HL-60 (cell line): Measurements from ENCODE around the gene DYTN.

Experiments
- DNase-seq, 2 experiments: peaks; one replicate each; pipeline ENCODE4 v3.0.0-alpha.2; 2010 to 2020; ENCODE audit warnings: low read depth in 1 of 2, low spot score in 1 of 2
- H3K27ac ChIP-seq: fragments of 250-450 bp; sonication (Bioruptor Pico); replicated peaks from 2 replicates; pipeline ENCODE4 v1.5.1; 2020; ENCODE audit warnings: mild to moderate bottlenecking, moderate library complexity
- H3K27me3 ChIP-seq: fragments of 250-450 bp; sonication (Bioruptor Pico); 2 replicates; pipeline ENCODE4 v1.5.1; 2021; ENCODE audit warnings: mild to moderate bottlenecking, moderate library complexity; ENCODE audit not compliant: insufficient read depth, poor library complexity, severe bottlenecking
- H3K4me3 ChIP-seq: replicated peaks from 2 replicates; pipeline ENCODE4 v1.5.1; 2011; ENCODE audit warnings: mild to moderate bottlenecking, control low read depth, low read length; ENCODE audit not compliant: insufficient read depth
- CTCF ChIP-seq: IDR thresholded peaks from one replicate; pipeline ENCODE4 v1.5.1; 2011; ENCODE audit warnings: low read length, control low read depth, inconsistent platforms; ENCODE audit not compliant: insufficient read depth
- GABPA ChIP-seq: IDR thresholded peaks from 2 replicates; pipeline ENCODE4 v1.6.1; 2012; ENCODE audit warnings: low read depth
- POLR2AphosphoS5 ChIP-seq: IDR thresholded peaks from 2 replicates; pipeline ENCODE4 v1.6.1; 2012; ENCODE audit warnings: low read depth
- REST ChIP-seq: IDR thresholded peaks from 2 replicates; pipeline ENCODE4 v1.6.1; 2012; ENCODE audit warnings: low read depth; ENCODE audit not compliant: insufficient replicate concordance
- SPI1 ChIP-seq: IDR thresholded peaks from 2 replicates; pipeline ENCODE4 v1.6.1; 2012; ENCODE audit warnings: low read depth, mild to moderate bottlenecking, borderline replicate concordance

DYTN gene

GRCh38 chr2:206641226-206641625 lies 77.0 kb downstream of the DYTN start:
- H3K27me3 ChIP-seq, result no peaks in the 10 kb centered on the region
- no peak overlapping the region for H3K4me3 ChIP-seq
- DNase-seq, result no peak
- H3K27ac ChIP-seq, result no peak overlapping the region
- no peak for TF ChIP-seq SPI1
- no peak for TF ChIP-seq POLR2AphosphoS5
- TF ChIP-seq CTCF, result no peak
- TF ChIP-seq REST, result no peak
- no peak for TF ChIP-seq GABPA

DNA sequence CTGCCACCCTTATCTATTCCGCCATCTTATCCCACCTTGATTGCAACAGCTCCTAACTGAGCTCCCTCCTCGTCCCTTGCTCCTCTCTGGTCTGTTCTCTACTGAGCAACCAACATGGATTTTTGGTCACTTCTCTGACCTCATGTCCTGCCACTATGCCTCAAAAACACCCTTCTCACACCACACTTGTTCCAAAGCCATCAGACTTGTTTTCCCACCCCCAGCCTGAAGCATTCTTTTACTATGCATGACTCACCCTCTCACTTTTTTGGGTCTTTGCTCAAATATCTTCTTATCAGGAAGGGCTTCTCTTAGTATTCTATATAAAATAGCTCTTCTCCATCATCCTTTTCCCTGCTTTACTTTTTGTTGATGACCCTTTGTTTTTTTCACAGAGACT lies 78.6 kb downstream of the DYTN start:
- DNase-seq, result no peak
- no peak for TF ChIP-seq POLR2AphosphoS5
- no peak for TF ChIP-seq SPI1
- no peak for TF ChIP-seq CTCF
- TF ChIP-seq GABPA, result no peak
- TF ChIP-seq REST, result no peak
- Histone ChIP-seq H3K27me3 (no peaks in the 10 kb centered on the region), H3K27ac (no peak overlapping the region), H3K4me3 (no peak overlapping the region)

DNA sequence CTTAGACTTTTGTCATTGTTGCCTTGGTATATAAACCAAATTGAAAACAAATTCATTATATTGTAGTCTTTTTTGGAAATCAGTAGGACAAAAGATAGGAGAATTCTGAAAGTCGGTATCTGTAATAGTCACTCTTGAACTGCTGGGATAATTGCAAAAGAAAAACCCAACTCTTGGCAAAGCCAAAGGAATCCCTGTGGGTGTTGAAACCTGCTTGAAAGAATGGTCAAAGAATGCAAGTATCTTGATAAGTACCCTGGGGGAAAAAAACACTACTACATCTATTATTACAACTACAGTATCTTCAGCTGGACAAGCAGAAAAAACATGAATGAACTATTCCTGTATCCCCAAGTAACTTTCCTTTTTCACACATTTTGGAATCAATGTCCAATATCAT lies 83.2 kb downstream of the DYTN start:
- TF ChIP-seq GABPA (no peak), SPI1 (no peak), POLR2AphosphoS5 (no peak), CTCF (no peak), REST (no peak)
- peaks cover 6% of the 10 kb centered on the region for H3K27me3 ChIP-seq
- DNase-seq, result no peak
- no peak overlapping the region for H3K4me3 ChIP-seq
- H3K27ac ChIP-seq, result no peak overlapping the region
